Stimulated activated CD4-positive, alpha-beta T cell treated with anti-CD3 and anti-CD28 coated beads, Interleukin-1b, Interleukin-23, amount 100 ng/mL, for 1 hour (primary cell): ENCODE results near the gene EIF4G1.

ENCODE experiments used
- DNase-seq, 2 donors: peaks; one replicate each; pipeline ENCODE4 v3.0.0-alpha.2; 2020; ENCODE audit warnings: low read depth in 2 of 2

Gene EIF4G1

GRCh38 chr3:184352149-184352785, 37.9 kb downstream of the EIF4G1 start:
- DNase-seq = no peak

GRCh38 chr3:184352897-184353545, 38.6 kb downstream of the EIF4G1 start:
- DNase-seq = no peak

- DNase-seq = no peak
These were observed 39.1 kb downstream of the EIF4G1 start for GRCh38 chr3:184353546-184353941.

- DNase-seq = peak in 1 of 2 donors; percentile 68
These were observed 39.8 kb downstream of the EIF4G1 start for GRCh38 chr3:184354121-184354728.

GRCh38 chr3:184354754-184355153, 40.3 kb downstream of the EIF4G1 start:
- DNase-seq = no peak

GRCh38 chr3:184355261-184356040, 41.0 kb downstream of the EIF4G1 start:
- no peak for DNase-seq

- no peak for DNase-seq
These were observed 43.1 kb downstream of the EIF4G1 start for GRCh38 chr3:184357248-184358123.

GRCh38 chr3:184358124-184358767, 43.8 kb downstream of the EIF4G1 start:
- no peak for DNase-seq

GRCh38 chr3:184358921-184359350, 44.5 kb downstream of the EIF4G1 start:
- DNase-seq = no peak

- DNase-seq = no peak
These were observed 45.2 kb downstream of the EIF4G1 start for GRCh38 chr3:184359610-184360009.

- DNase-seq = no peak
These were observed 45.9 kb downstream of the EIF4G1 start for GRCh38 chr3:184360070-184360928.

- DNase-seq = no peak
These were observed 46.6 kb downstream of the EIF4G1 start for GRCh38 chr3:184360929-184361531.

- DNase-seq = peak in 1 of 2 donors; percentile 17
These were observed 47.1 kb downstream of the EIF4G1 start, which contains the start of the genes CLCN2 and POLR2H for GRCh38 chr3:184361532-184361931. Gene CLCN2 (minus strand): TSS chr3:184361605. CDS start chr3:184361479, 126 bp downstream. Gene POLR2H (plus strand): TSS chr3:184361710. CDS start chr3:184363493, 1,783 bp downstream.

- peak in 1 of 2 donors; percentile 23 for DNase-seq
These were observed 47.7 kb downstream of the EIF4G1 start for GRCh38 chr3:184361932-184362667.

GRCh38 chr3:184362668-184363546, 48.5 kb downstream of the EIF4G1 start:
- DNase-seq = peak; percentile 79 to 88

GRCh38 chr3:184366619-184367289, 52.3 kb downstream of the EIF4G1 start:
- no peak for DNase-seq

- DNase-seq = no peak
These were observed 53.7 kb downstream of the EIF4G1 start for GRCh38 chr3:184368116-184368515.
